ENCODE data around the gene TMEM121B.

The TMEM121B gene

GRCh38 chr22:17143101-17143500, 21.9 kb upstream of the TMEM121B start:
- no peak overlapping the region for H3K4me3 ChIP-seq
- no peaks in the 10 kb centered on the region for H3K27me3 ChIP-seq
- no peaks in the 10 kb centered on the region for H3K4me1 ChIP-seq
- H3K36me3 ChIP-seq = peaks cover 30 to 89% (median 66%) of the 10 kb centered on the region in 3 donors
- peak in 1 of 2 donors; percentile 38 for DNase-seq
- intact Hi-C loops (cut with DNase I; ENCODE audit: low total_unique reads) = no loop called here
- no peak overlapping the region for H3K27ac ChIP-seq
- TF ChIP-seq CTCF (IDR thresholded peaks at IDR 0.05) = no peak
- no peaks in the 10 kb centered on the region for H3K9me3 ChIP-seq

- no peak overlapping the region for H3K27ac ChIP-seq
- H3K9me3 ChIP-seq = no peaks in the 10 kb centered on the region
- H3K27me3 ChIP-seq = no peaks in the 10 kb centered on the region
- TF ChIP-seq CTCF (IDR thresholded peaks at IDR 0.05) = no peak
- peaks cover 37 to 95% (median 72%) of the 10 kb centered on the region in 3 donors for H3K36me3 ChIP-seq
- intact Hi-C loops (cut with DNase I; ENCODE audit: low total_unique reads) = no loop called here
- H3K4me3 ChIP-seq = no peak overlapping the region
- peak in 1 of 2 donors; percentile 46 for DNase-seq
- H3K4me1 ChIP-seq = no peaks in the 10 kb centered on the region
Measured at GRCh38 chr22:17140826-17141766, 19.9 kb upstream of the TMEM121B start.

- intact Hi-C loops (cut with DNase I; ENCODE audit: low total_unique reads) = no loop called here
- no peak overlapping the region for H3K27ac ChIP-seq
- H3K4me1 ChIP-seq = no peaks in the 10 kb centered on the region
- peak in 1 of 2 donors; percentile 16 for DNase-seq
- no peak overlapping the region for H3K4me3 ChIP-seq
- H3K36me3 ChIP-seq = peaks cover 37 to 93% (median 64%) of the 10 kb centered on the region in 3 donors
- no peaks in the 10 kb centered on the region for H3K27me3 ChIP-seq
- no peak for TF ChIP-seq CTCF (IDR thresholded peaks at IDR 0.05)
- H3K9me3 ChIP-seq = no peaks in the 10 kb centered on the region
Measured at GRCh38 chr22:17140022-17140421, 18.9 kb upstream of the TMEM121B start.

GRCh38 chr22:17138513-17138912, 17.4 kb upstream of the TMEM121B start:
- Histone ChIP-seq H3K27ac (no peak overlapping the region), H3K36me3 (peaks cover 36 to 78% (median 55%) of the 10 kb centered on the region in 3 donors), H3K4me1 (no peaks in the 10 kb centered on the region), H3K9me3 (no peaks in the 10 kb centered on the region), H3K4me3 (no peak overlapping the region), H3K27me3 (no peaks in the 10 kb centered on the region)
- intact Hi-C loops (cut with DNase I; ENCODE audit: low total_unique reads) = no loop called here
- TF ChIP-seq CTCF (IDR thresholded peaks at IDR 0.05) = no peak
- DNase-seq = peak in 1 of 2 donors; percentile 35

GRCh38 chr22:17137861-17138425, 16.8 kb upstream of the TMEM121B start:
- no peak overlapping the region for H3K4me3 ChIP-seq
- TF ChIP-seq CTCF (IDR thresholded peaks at IDR 0.05) = no peak
- no peak overlapping the region for H3K27ac ChIP-seq
- no peaks in the 10 kb centered on the region for H3K4me1 ChIP-seq
- peak in 1 of 2 donors; percentile 39 for DNase-seq
- intact Hi-C loops (cut with DNase I; ENCODE audit: low total_unique reads) = no loop called here
- H3K27me3 ChIP-seq = no peaks in the 10 kb centered on the region
- H3K9me3 ChIP-seq = no peaks in the 10 kb centered on the region
- peaks cover 30 to 78% (median 54%) of the 10 kb centered on the region in 3 donors for H3K36me3 ChIP-seq
